K562 (cell line): ENCODE results near the gene FGF22. TPM values are rescaled to one million over a fixed set of nuclear protein-coding genes. Genes with fewer than 3 reads are reported as not detected.
A peak's percentile ranks its signal among the peaks of the same experiment; 100 is the strongest.

Source experiments
- ATAC-seq: fragments of 200-7000 bp; cut with Tn5 transposase; 3 replicates; pipeline ENCODE4 v1.9.1; 2020; ENCODE audit warnings: moderate library complexity
- BruUV-seq: library from RNA; stranded (reverse); fragments of 400-500 nt; replicated peaks from 2 replicates; lab custom pipeline; 2021; lab: Mats Ljungman, UMichigan
- CTCF ChIA-PET: fragments of 300-600 bp; formaldehyde crosslinking; extraction: SDS; loops from one replicate; lab custom pipeline; 2021; ENCODE audit warnings: low intra/inter-chr PET ratio; lab: Yijun Ruan, JAX
- POLR2A ChIA-PET: fragments of 300-600, 350-650 bp; sonication (Branson Sonifier 250); formaldehyde crosslinking; extraction: SDS; loops from one replicate; lab custom pipeline; 2021; ENCODE audit warnings: antibody characterized with exemption, inconsistent platforms; lab: Yijun Ruan, JAX
- DNase-seq, 4 experiments: peaks; one replicate each; pipeline versions ENCODE4 v3.0.0 to v3.0.0-alpha.2; 2011 to 2018; ENCODE audit warnings: low spot score in 3 of 4, mixed read lengths in 3 of 4; ENCODE audit errors: extremely low read depth in 1 of 4
- FAIRE-seq: peaks from 2 replicates; lab custom pipeline; 2011; peaks lifted over from hg19 to GRCh38; lab: Jason Lieb, UNC
- H2AFZ ChIP-seq: 2 replicates; pipeline ENCODE4 v1.6.0; 2011; ENCODE audit warnings: low read depth, low read length, control low read depth, inconsistent platforms
- H3K27ac ChIP-seq: fragments of 200-600 bp; 3 replicates; pipeline ENCODE4 v1.8.0; 2011; ENCODE audit warnings: low read depth, mild to moderate bottlenecking, control low read depth, inconsistent platforms, low read length, moderate library complexity, mixed read lengths; ENCODE audit errors: extremely low read depth
- H3K27me3 ChIP-seq, 2 experiments: fragments of 300-600 bp in 1 of 2; 2 replicates in 1 of 2; 3 replicates in 1 of 2; pipeline versions ENCODE4 v1.6.0 to v1.8.0; 2011; ENCODE audit warnings: inconsistent platforms in 2 of 2, low read length in 2 of 2, mild to moderate bottlenecking in 1 of 2, mixed read lengths in 1 of 2, moderate library complexity in 1 of 2; ENCODE audit not compliant: control insufficient read depth in 2 of 2, insufficient read depth in 2 of 2
- H3K36me3 ChIP-seq: fragments of 300-600 bp; 3 replicates; pipeline ENCODE4 v1.8.0; 2011; ENCODE audit warnings: mild to moderate bottlenecking, low read length, inconsistent platforms; ENCODE audit not compliant: control insufficient read depth, insufficient read depth
- H3K4me1 ChIP-seq, 2 experiments: fragments of 200-600 bp in 1 of 2; replicated peaks in 1 of 2; 2 replicates in 1 of 2; 3 replicates in 1 of 2; pipeline versions ENCODE4 v1.5.1 to v1.8.0; 2011; ENCODE audit warnings: inconsistent platforms in 2 of 2, low read length in 2 of 2, mild to moderate bottlenecking in 1 of 2, mixed read lengths in 1 of 2, moderate library complexity in 1 of 2; ENCODE audit not compliant: control insufficient read depth in 2 of 2, insufficient read depth in 2 of 2
- H3K4me2 ChIP-seq: 2 replicates; pipeline ENCODE4 v1.6.1; 2011; ENCODE audit warnings: low read length, control low read depth, inconsistent platforms, mixed read lengths; ENCODE audit not compliant: insufficient read depth
- H3K4me3 ChIP-seq: fragments of 200-600 bp; sonication (generic), shearing (Covaris generic); 2 replicates; pipeline ENCODE4 v1.5.1; 2016; ENCODE audit warnings: control low read depth, inconsistent platforms
- H3K79me2 ChIP-seq: fragments of 200-600 bp; 3 replicates; pipeline ENCODE4 v1.8.0; 2011; ENCODE audit warnings: low read length, inconsistent platforms; ENCODE audit not compliant: control insufficient read depth, insufficient read depth
- H3K9ac ChIP-seq, 2 experiments: 2 replicates each; pipeline versions ENCODE4 v1.6.0 to v1.6.1; 2011; ENCODE audit warnings: low read depth in 2 of 2, low read length in 2 of 2, control low read depth in 1 of 2, inconsistent platforms in 1 of 2, mild to moderate bottlenecking in 1 of 2, mixed read lengths in 1 of 2; ENCODE audit not compliant: insufficient read depth in 1 of 2
- H3K9me1 ChIP-seq: one replicate; pipeline ENCODE4 v1.6.0; 2011; ENCODE audit warnings: inconsistent platforms, mild to moderate bottlenecking, low read length, moderate library complexity; ENCODE audit not compliant: control insufficient read depth, insufficient read depth
- H3K9me3 ChIP-seq: replicated peaks from 2 replicates; pipeline ENCODE4 v1.5.1; 2011; ENCODE audit warnings: low read depth, low read length, inconsistent platforms; ENCODE audit not compliant: control insufficient read depth, insufficient read depth
- H4K20me1 ChIP-seq: replicated peaks from 2 replicates; pipeline ENCODE4 v1.6.1; 2011; ENCODE audit warnings: low read length, inconsistent platforms, mixed read lengths; ENCODE audit not compliant: control insufficient read depth, insufficient read depth
- BRCA1 ChIP-seq, 2 experiments: fragments of 450-650 bp in 1 of 2; sonication (generic) in 1 of 2; formaldehyde crosslinking in 1 of 2; IDR thresholded peaks; 2 replicates each; pipeline versions ENCODE4 v1.5.0 to v1.6.1; 2017 to 2020; ENCODE audit warnings: mild to moderate bottlenecking in 1 of 2, missing genetic modification reagents in 1 of 2
- HLTF ChIP-seq: fragments of 450-650 bp; IDR thresholded peaks from 2 replicates; pipeline ENCODE4 v1.6.1; 2016
- HMG20B ChIP-seq: fragments of 250-450 bp; sonication (Bioruptor Pico); IDR thresholded peaks from 2 replicates; pipeline ENCODE4 v1.5.0; 2021; ENCODE audit warnings: mild to moderate bottlenecking
- LCOR ChIP-seq: sonication (generic); formaldehyde crosslinking; IDR thresholded peaks from 2 replicates; pipeline ENCODE4 v1.8.0; 2022; ENCODE audit warnings: mild to moderate bottlenecking, missing genetic modification reagents
- PATZ1 ChIP-seq: fragments of 250-450 bp; sonication (Bioruptor Pico); IDR thresholded peaks from 2 replicates; pipeline ENCODE4 v1.5.0; 2020; ENCODE audit warnings: mild to moderate bottlenecking, borderline replicate concordance
- POLR2G ChIP-seq: fragments of 200-400 bp; formaldehyde crosslinking; IDR thresholded peaks from 2 replicates; pipeline ENCODE4 v1.6.1; 2017; ENCODE audit warnings: low read depth, mild to moderate bottlenecking, antibody characterized with exemption, low read length, moderate library complexity
- RBFOX2 ChIP-seq: fragments of 200-400 bp; formaldehyde crosslinking; IDR thresholded peaks from 2 replicates; pipeline ENCODE4 v1.6.1; 2017; ENCODE audit warnings: low read depth, mild to moderate bottlenecking, low read length, moderate library complexity
- RBM22 ChIP-seq: fragments of 200-400 bp; formaldehyde crosslinking; IDR thresholded peaks from 2 replicates; pipeline ENCODE4 v1.6.1; 2018; ENCODE audit warnings: low read length, low read depth; ENCODE audit not compliant: poor library complexity, severe bottlenecking
- TCF3 ChIP-seq: sonication (generic); formaldehyde crosslinking; IDR thresholded peaks from 2 replicates; pipeline ENCODE4 v1.4.0; 2020; ENCODE audit warnings: mild to moderate bottlenecking, missing genetic modification reagents
- THRAP3 ChIP-seq: fragments of 450-650 bp; IDR thresholded peaks from 2 replicates; pipeline ENCODE4 v1.6.1; 2016; ENCODE audit warnings: mild to moderate bottlenecking, inconsistent platforms, borderline replicate concordance
- TRIM24 ChIP-seq, 2 experiments: fragments of 450-650 bp; IDR thresholded peaks; 2 replicates each; pipeline ENCODE4 v1.6.1; 2016
- ZKSCAN3 ChIP-seq: fragments of 250-450 bp; sonication (Bioruptor Pico); IDR thresholded peaks from 2 replicates; pipeline ENCODE4 v1.4.0; 2020
- ZNF263 ChIP-seq: sonication (generic); formaldehyde crosslinking; IDR thresholded peaks from 2 replicates; pipeline ENCODE4 v1.8.0; 2022; ENCODE audit warnings: mild to moderate bottlenecking, missing genetic modification reagents, borderline replicate concordance
- WGBS: fragments of 100-300 bp; shearing (Covaris generic); methylation state at CpG from one replicate; pipeline ENCODE4 v1.1.6; 2016; ENCODE audit warnings: low coverage, mixed read lengths; ENCODE audit not compliant: insufficient coverage; ENCODE audit errors: missing lambda C conversion rate; 5-methylcytosine and 5-hydroxymethylcytosine counted together
- in situ Hi-C: fragments of 300-500 bp; cut with MboI; formaldehyde crosslinking; loops from 4 replicates; pipeline ENCODE4 v1.15.0; 2018; ENCODE audit warnings: inconsistent platforms, mixed read lengths
- intact Hi-C: fragments of 100-400 bp; cut with micrococcal nuclease; formaldehyde crosslinking; loops from 2 replicates; pipeline ENCODE4 v1.14.2; 2022
- polyA plus RNA-seq, 8 experiments: library from polyadenylated mRNA; depleted of rRNA in 4 of 8; stranded (reverse) in 5 of 8; unstranded in 3 of 8; fragments of >200 nt; fragmentation: Nextera tagmentation in 2 of 8; fragmentation: Illumina TruSeq in 1 of 8; extraction: Ambion mirVana in 2 of 8; extraction: Trizol in 1 of 8; gene quantifications; 2 replicates each; pipeline versions ENCODE4 v1.2.1 to v1.2.3, GENCODE V29; 2011 to 2014; ENCODE audit warnings: inconsistent platforms in 1 of 8, missing spikeins in 1 of 8
- total RNA-seq, 7 experiments: library from RNA; depleted of rRNA in 6 of 7; stranded (reverse); fragments of >200 nt in 6 of 7; fragmentation: Illumina TruSeq in 2 of 7; extraction: Trizol in 2 of 7; gene quantifications; 2 replicates each; pipeline versions ENCODE4 v1.2.1 to v1.2.3, GENCODE V29; 2011 to 2021; ENCODE audit warnings: low replicate concordance in 1 of 7
- TF ChIP-seq, protein P1 (sequence below): fragments of 150-350 bp; IDR thresholded peaks from 2 replicates; pipeline ENCODE4 v1.6.1; 2014; ENCODE audit warnings: low read depth, mild to moderate bottlenecking, low read length, borderline replicate concordance

The FGF22 gene
- total and polyA plus RNA-seq, 9 of the 15 experiments (the other 6 are each of a cell fraction or from before 2014, with no cell fraction given): 0.14 to 2.2 (median 0.86) TPM; not detected in 4

- in situ Hi-C loops (no loop called here), intact Hi-C loops (no loop called here)
- Histone ChIP-seq H3K4me1 (peaks cover 14 to 73% of the 10 kb centered on the region in 2 experiments), H3K9me1 (peaks cover 14% of the 10 kb centered on the region), H3K27ac (no peak overlapping the region), H3K27me3 (no peaks in the 10 kb centered on the region), H3K79me2 (peaks cover 98% of the 10 kb centered on the region), H3K9me3 (no peaks in the 10 kb centered on the region), H3K36me3 (peaks cover 91% of the 10 kb centered on the region; the same call in 2 of the 3 replicates), H2AFZ (no peak overlapping the region), H4K20me1 (peaks cover 58% of the 10 kb centered on the region), H3K4me2 (no peak overlapping the region), H3K4me3 (no peak overlapping the region), H3K9ac (peak overlapping the region in 1 of 2 experiments; percentile 64; a peak in 1 of 4 replicates)
- CTCF ChIA-PET: no interaction called here
- FAIRE-seq: no peak
- no TSS peak for BruUV-seq
- 98% methylated on average over 32 of the region's 43 CpGs for WGBS
- ATAC-seq: no peak; the same call in 2 of the 3 replicates
- DNase-seq: no peak
- TF ChIP-seq RBFOX2 (peak; percentile 70), ZKSCAN3 (CRISPR knock-in tag) (no peak), HLTF (no peak), TRIM24 (IDR thresholded peaks at IDR 0.05) (no peak), ZNF263 (no peak), LCOR (no peak), PATZ1 (CRISPR knock-in tag) (no peak), HMG20B (no peak), TCF3 (CRISPR knock-in tag) (no peak), RBM22 (peak; percentile 38), THRAP3 (no peak), BRCA1 (IDR thresholded peaks at IDR 0.05) (no peak), BRCA1 (CRISPR knock-in tag; IDR thresholded peaks at IDR 0.05) (no peak), POLR2G (peak; percentile 20; the same call in 1 of the 2 replicates)
- TF ChIP-seq, protein P1, sequence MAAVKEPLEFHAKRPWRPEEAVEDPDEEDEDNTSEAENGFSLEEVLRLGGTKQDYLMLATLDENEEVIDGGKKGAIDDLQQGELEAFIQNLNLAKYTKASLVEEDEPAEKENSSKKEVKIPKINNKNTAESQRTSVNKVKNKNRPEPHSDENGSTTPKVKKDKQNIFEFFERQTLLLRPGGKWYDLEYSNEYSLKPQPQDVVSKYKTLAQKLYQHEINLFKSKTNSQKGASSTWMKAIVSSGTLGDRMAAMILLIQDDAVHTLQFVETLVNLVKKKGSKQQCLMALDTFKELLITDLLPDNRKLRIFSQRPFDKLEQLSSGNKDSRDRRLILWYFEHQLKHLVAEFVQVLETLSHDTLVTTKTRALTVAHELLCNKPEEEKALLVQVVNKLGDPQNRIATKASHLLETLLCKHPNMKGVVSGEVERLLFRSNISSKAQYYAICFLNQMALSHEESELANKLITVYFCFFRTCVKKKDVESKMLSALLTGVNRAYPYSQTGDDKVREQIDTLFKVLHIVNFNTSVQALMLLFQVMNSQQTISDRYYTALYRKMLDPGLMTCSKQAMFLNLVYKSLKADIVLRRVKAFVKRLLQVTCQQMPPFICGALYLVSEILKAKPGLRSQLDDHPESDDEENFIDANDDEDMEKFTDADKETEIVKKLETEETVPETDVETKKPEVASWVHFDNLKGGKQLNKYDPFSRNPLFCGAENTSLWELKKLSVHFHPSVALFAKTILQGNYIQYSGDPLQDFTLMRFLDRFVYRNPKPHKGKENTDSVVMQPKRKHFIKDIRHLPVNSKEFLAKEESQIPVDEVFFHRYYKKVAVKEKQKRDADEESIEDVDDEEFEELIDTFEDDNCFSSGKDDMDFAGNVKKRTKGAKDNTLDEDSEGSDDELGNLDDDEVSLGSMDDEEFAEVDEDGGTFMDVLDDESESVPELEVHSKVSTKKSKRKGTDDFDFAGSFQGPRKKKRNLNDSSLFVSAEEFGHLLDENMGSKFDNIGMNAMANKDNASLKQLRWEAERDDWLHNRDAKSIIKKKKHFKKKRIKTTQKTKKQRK: no peak
- POLR2A ChIA-PET: interaction anchor here (0.7 to 1.5 kb wide), 6 partner anchors 8 to 168 kb away, joined by 3 to 6 read pairs (median 4); partner anchors contain the start of gene POLRMT
Measured at GRCh38 chr19:656751-657559, 17.3 kb downstream of the FGF22 start.
